ENCODE results near the gene HMG20B. TPM values are rescaled to one million over a fixed set of nuclear protein-coding genes. Genes with fewer than 3 reads are reported as not detected.

HMG20B gene
- total RNA-seq, 6 donors from 2014 or later, result 79.5 to 183 (median 85.9) TPM

- WGBS, 2 donors, result 100% methylated on average over 1 of the region's 9 CpGs; no CpG with 5 or more reads in 1 of the 2 donors
- TF ChIP-seq EP300 (IDR thresholded peaks at IDR 0.05) (no peak), CTCF (IDR thresholded peaks at IDR 0.05) (no peak), POLR2AphosphoS5 (IDR thresholded peaks at IDR 0.05) (no peak), POLR2A (IDR thresholded peaks at IDR 0.05) (no peak)
- Histone ChIP-seq H3K4me3 (no peak overlapping the region), H3K36me3 (peaks cover 0 to 49% (median 31%) of the 10 kb centered on the region in 4 donors), H3K4me1 (peaks cover 0 to 24% (median 0%) of the 10 kb centered on the region in 4 donors), H3K27ac (no peak overlapping the region), H3K9me3 (no peaks in the 10 kb centered on the region), H3K27me3 (no peaks in the 10 kb centered on the region)
- DNase-seq (peak in 1 of 2 donors; percentile 65), ATAC-seq (ENCODE audit: low FRiP score in 2 of 2) (no peak)
Observed at GRCh38 chr19:3544058-3544376, 28.7 kb upstream of the HMG20B start.

GRCh38 chr19:3544742-3545668 is 27.7 kb upstream of the HMG20B start:
- 56 to 70% methylated on average over 15 to 26 of the region's 30 CpGs for WGBS, 2 donors
- peaks cover 0 to 41% (median 29%) of the 10 kb centered on the region in 4 donors for H3K36me3 ChIP-seq
- ATAC-seq (ENCODE audit: low FRiP score in 2 of 2) (peak; percentile 76 to 85), DNase-seq (peak; percentile 75 to 94)
- no peak overlapping the region for H3K27ac ChIP-seq
- H3K27me3 ChIP-seq, result no peaks in the 10 kb centered on the region
- no peak overlapping the region for H3K4me3 ChIP-seq
- H3K4me1 ChIP-seq, result peaks cover 0 to 25% (median 0%) of the 10 kb centered on the region in 4 donors
- no peaks in the 10 kb centered on the region for H3K9me3 ChIP-seq
- TF ChIP-seq CTCF (IDR thresholded peaks at IDR 0.05) (peak; percentile 92 to 97 (median 94)), POLR2A (IDR thresholded peaks at IDR 0.05) (no peak)

GRCh38 chr19:3545669-3546034 is 27.1 kb upstream of the HMG20B start:
- DNase-seq (no peak), ATAC-seq (ENCODE audit: low FRiP score in 2 of 2) (no peak)
- Histone ChIP-seq H3K4me1 (peaks cover 0 to 25% (median 0%) of the 10 kb centered on the region in 4 donors), H3K27ac (no peak overlapping the region), H3K9me3 (no peaks in the 10 kb centered on the region), H3K4me3 (no peak overlapping the region), H3K27me3 (no peaks in the 10 kb centered on the region), H3K36me3 (peaks cover 0 to 42% (median 29%) of the 10 kb centered on the region in 4 donors)
- WGBS, 2 donors, result 83 to 85% methylated on average over 9 to 10 of the region's 10 CpGs
- TF ChIP-seq EP300 (IDR thresholded peaks at IDR 0.05) (no peak), POLR2AphosphoS5 (IDR thresholded peaks at IDR 0.05) (no peak), POLR2A (IDR thresholded peaks at IDR 0.05) (no peak), CTCF (IDR thresholded peaks at IDR 0.05) (no peak)

- H3K27ac ChIP-seq, result no peak overlapping the region
- no peaks in the 10 kb centered on the region for H3K27me3 ChIP-seq
- no peaks in the 10 kb centered on the region for H3K9me3 ChIP-seq
- H3K4me3 ChIP-seq, result no peak overlapping the region
- DNase-seq (peak in 1 of 2 donors; percentile 83), ATAC-seq (ENCODE audit: low FRiP score in 2 of 2) (no peak)
- peaks cover 0 to 44% (median 29%) of the 10 kb centered on the region in 4 donors for H3K36me3 ChIP-seq
- TF ChIP-seq EP300 (IDR thresholded peaks at IDR 0.05) (no peak), POLR2AphosphoS5 (IDR thresholded peaks at IDR 0.05) (no peak), CTCF (IDR thresholded peaks at IDR 0.05) (no peak), POLR2A (IDR thresholded peaks at IDR 0.05) (no peak)
- peaks cover 0 to 25% (median 0%) of the 10 kb centered on the region in 4 donors for H3K4me1 ChIP-seq
- 93 to 98% methylated on average over 21 to 22 of the region's 23 CpGs for WGBS, 2 donors
Observed at GRCh38 chr19:3546119-3546518, 26.6 kb upstream of the HMG20B start.
